Caco-2 (cell line): ENCODE measurements around the gene C19orf73. TPM values are rescaled to one million over a fixed set of nuclear protein-coding genes. Genes with fewer than 3 reads are reported as not detected.

ENCODE experiments used
- BruUV-seq: library from RNA; stranded (reverse); fragments of 400-500 nt; replicated peaks from 2 replicates; lab custom pipeline; 2021; lab: Mats Ljungman, UMichigan
- CTCF ChIA-PET: fragments of 300-600 bp; sonication (Branson Sonifier 250); formaldehyde crosslinking; loops from one replicate; lab custom pipeline; 2022; ENCODE audit warnings: antibody characterized with exemption; lab: Charles Lee
- POLR2A ChIA-PET: fragments of 300-600 bp; sonication (Branson Sonifier 250); formaldehyde crosslinking; loops from one replicate; lab custom pipeline; 2022; ENCODE audit warnings: antibody characterized with exemption; lab: Charles Lee
- DNase-seq, 2 experiments: peaks; one replicate each; pipeline versions ENCODE4 v3.0.0 to v3.0.0-alpha.2; 2020 to 2022
- H3K27me3 ChIP-seq: replicated peaks from 2 replicates; pipeline ENCODE4 v1.6.0; 2011; ENCODE audit warnings: low read length; ENCODE audit not compliant: control insufficient read depth, insufficient read depth
- H3K36me3 ChIP-seq: 2 replicates; pipeline ENCODE4 v1.5.1; 2011; ENCODE audit warnings: low read length; ENCODE audit not compliant: control insufficient read depth, insufficient read depth
- H3K4me1 ChIP-seq: fragments of 250-450 bp; sonication (Bioruptor Pico); 2 replicates; pipeline ENCODE4 v1.5.1; 2020; ENCODE audit warnings: mild to moderate bottlenecking
- H3K4me3 ChIP-seq: 2 replicates; pipeline ENCODE4 v1.5.1; 2011; ENCODE audit warnings: low read depth, mild to moderate bottlenecking, control low read depth, low read length
- H3K9me3 ChIP-seq: fragments of 250-450 bp; sonication (Bioruptor Pico); 2 replicates; pipeline ENCODE4 v1.5.1; 2020; ENCODE audit warnings: mild to moderate bottlenecking, moderate library complexity
- H3K27ac Mint-ChIP-seq: one replicate; pipeline ENCODE4 v1.8.0; 2022; ENCODE audit warnings: mixed read lengths; ENCODE audit not compliant: unreplicated experiment
- H3K27me3 Mint-ChIP-seq: one replicate; pipeline ENCODE4 v1.8.0; 2022; ENCODE audit warnings: mixed read lengths; ENCODE audit not compliant: insufficient read depth, unreplicated experiment
- H3K36me3 Mint-ChIP-seq: one replicate; pipeline ENCODE4 v1.8.0; 2022; ENCODE audit warnings: mild to moderate bottlenecking, mixed read lengths; ENCODE audit not compliant: insufficient read depth, unreplicated experiment
- H3K4me1 Mint-ChIP-seq: one replicate; pipeline ENCODE4 v1.8.0; 2022; ENCODE audit warnings: low read depth, mixed read lengths; ENCODE audit not compliant: unreplicated experiment
- H3K4me3 Mint-ChIP-seq: one replicate; pipeline ENCODE4 v1.8.0; 2022; ENCODE audit warnings: mild to moderate bottlenecking, moderate library complexity, mixed read lengths; ENCODE audit not compliant: unreplicated experiment
- H3K9me3 Mint-ChIP-seq: one replicate; pipeline ENCODE4 v1.8.0; 2022; ENCODE audit warnings: mixed read lengths; ENCODE audit not compliant: unreplicated experiment
- intact Hi-C: fragments of 100-400 bp; cut with micrococcal nuclease; formaldehyde crosslinking; loops from one replicate; pipeline ENCODE4 v1.10.0; 2022; ENCODE audit not compliant: unreplicated experiment
- total RNA-seq: library from RNA; stranded (reverse); gene quantifications from 2 replicates; pipeline ENCODE4 v1.2.3, GENCODE V29; 2022
- TF ChIP-seq, protein P1 (sequence below), 2 experiments: fragments of 200-600 bp in 1 of 2; IDR thresholded peaks; 1 replicate in 1 of 2; 2 replicates in 1 of 2; pipeline versions ENCODE4 v1.5.1 to v1.8.0; 2011 to 2022; ENCODE audit warnings: antibody characterized with exemption in 1 of 2, control low read depth in 1 of 2, inconsistent platforms in 1 of 2, low read depth in 1 of 2, low read length in 1 of 2, mild to moderate bottlenecking in 1 of 2, moderate library complexity in 1 of 2; ENCODE audit not compliant: insufficient read depth in 1 of 2, severe bottlenecking in 1 of 2, unreplicated experiment in 1 of 2

C19orf73 gene
- total RNA-seq, 1 experiment from 2014 or later = 1.7 TPM

DNA sequence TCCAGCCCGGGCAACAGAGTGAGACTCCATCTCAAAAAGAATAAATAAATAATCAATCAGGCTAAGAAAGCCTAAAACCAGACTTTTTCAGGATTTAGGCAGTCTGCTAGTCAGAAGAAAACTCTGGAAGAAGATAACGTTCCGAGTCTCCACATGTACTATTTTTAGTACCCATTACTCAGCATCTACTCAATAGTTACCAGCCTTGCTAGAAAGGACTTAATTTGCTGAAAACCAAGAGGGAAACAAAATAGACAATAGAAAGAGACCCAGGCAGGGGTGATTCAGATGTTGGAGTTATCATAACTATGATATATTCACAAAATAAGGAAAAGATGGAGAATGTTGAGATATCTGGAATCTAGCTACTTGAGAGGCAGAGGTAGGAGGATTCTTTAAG is 8.4 kb downstream of the C19orf73 start:
- Histone ChIP-seq H3K27me3 (no peaks in the 10 kb centered on the region), H3K9me3 (no peaks in the 10 kb centered on the region), H3K4me1 (0 out of 2 replicates have a peak, but pooled peaks cover 4% of the 10 kb centered on the region), H3K4me3 (no peak overlapping the region), H3K36me3 (peaks cover 3% of the 10 kb centered on the region; the same call in 1 of the 2 replicates)
- Mint-ChIP-seq H3K27ac (no peak overlapping the region), H3K4me1 (peaks cover 17% of the 10 kb centered on the region), H3K9me3 (no peaks in the 10 kb centered on the region), H3K27me3 (no peaks in the 10 kb centered on the region), H3K4me3 (no peak overlapping the region), H3K36me3 (peaks cover 48% of the 10 kb centered on the region)
- no TSS peak for BruUV-seq
- TF ChIP-seq, protein P1, sequence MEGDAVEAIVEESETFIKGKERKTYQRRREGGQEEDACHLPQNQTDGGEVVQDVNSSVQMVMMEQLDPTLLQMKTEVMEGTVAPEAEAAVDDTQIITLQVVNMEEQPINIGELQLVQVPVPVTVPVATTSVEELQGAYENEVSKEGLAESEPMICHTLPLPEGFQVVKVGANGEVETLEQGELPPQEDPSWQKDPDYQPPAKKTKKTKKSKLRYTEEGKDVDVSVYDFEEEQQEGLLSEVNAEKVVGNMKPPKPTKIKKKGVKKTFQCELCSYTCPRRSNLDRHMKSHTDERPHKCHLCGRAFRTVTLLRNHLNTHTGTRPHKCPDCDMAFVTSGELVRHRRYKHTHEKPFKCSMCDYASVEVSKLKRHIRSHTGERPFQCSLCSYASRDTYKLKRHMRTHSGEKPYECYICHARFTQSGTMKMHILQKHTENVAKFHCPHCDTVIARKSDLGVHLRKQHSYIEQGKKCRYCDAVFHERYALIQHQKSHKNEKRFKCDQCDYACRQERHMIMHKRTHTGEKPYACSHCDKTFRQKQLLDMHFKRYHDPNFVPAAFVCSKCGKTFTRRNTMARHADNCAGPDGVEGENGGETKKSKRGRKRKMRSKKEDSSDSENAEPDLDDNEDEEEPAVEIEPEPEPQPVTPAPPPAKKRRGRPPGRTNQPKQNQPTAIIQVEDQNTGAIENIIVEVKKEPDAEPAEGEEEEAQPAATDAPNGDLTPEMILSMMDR (IDR thresholded peaks at IDR 0.05; ENCODE audit: insufficient read depth in 1 of 2, low read depth in 1 of 2, low read length in 1 of 2, severe bottlenecking in 1 of 2, unreplicated experiment in 1 of 2) = no peak
- no peak for DNase-seq
- intact Hi-C loops = no loop called here
- ChIA-PET POLR2A (interaction anchor here (0.5 to 0.6 kb wide), 2 partner anchors 38 to 173 kb away, joined by 5 read pairs; no protein-coding TSS in a partner anchor), CTCF (interaction anchor here (0.7 kb wide), 1 partner anchor 13 kb away, joined by 5 read pairs; no protein-coding TSS in a partner anchor)

DNA sequence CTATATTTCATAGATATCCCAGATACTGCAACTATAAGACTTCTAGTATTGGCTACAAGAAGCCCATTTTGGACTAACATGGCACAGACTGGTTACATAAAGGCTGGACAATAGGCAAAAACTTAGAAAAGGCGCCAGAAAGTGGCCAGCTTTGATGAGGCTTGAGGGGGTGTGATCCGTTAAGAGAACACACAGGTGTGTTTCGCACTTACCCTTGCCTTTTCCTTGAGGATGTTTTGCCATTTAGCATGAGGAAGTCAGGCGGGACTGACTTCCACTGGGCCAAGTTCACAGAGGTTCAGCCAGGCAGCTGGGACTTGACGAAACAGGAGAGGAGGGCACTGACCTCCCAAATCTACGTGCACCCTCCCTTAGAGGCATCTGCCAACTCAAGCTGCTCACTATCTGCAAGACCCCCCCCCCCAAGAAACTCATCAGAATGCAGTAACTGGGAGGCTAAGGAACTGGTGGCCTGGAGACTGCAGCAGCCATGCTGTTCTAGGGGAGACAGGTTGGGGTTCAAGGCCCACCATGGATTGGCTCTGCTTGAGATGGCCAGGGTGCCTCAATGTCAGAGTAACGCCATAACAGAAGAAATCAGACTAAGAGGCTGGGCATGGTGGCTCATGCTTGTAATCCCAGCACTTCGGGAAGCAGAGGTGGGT is 9.2 kb downstream of the C19orf73 start:
- CTCF ChIA-PET = interaction anchor here (0.6 to 1.8 kb wide), 3 partner anchors 12 to 135 kb away, joined by 3 to 7 read pairs (median 4); no protein-coding TSS in a partner anchor
- peaks cover 17% of the 10 kb centered on the region for H3K4me1 Mint-ChIP-seq
- TF ChIP-seq, protein P1 (IDR thresholded peaks at IDR 0.05; ENCODE audit: insufficient read depth in 1 of 2, low read depth in 1 of 2, low read length in 1 of 2, severe bottlenecking in 1 of 2, unreplicated experiment in 1 of 2) = no peak
- H3K36me3 Mint-ChIP-seq = peaks cover 56% of the 10 kb centered on the region
- no TSS peak for BruUV-seq
- Histone ChIP-seq H3K4me1 (no peaks in the 10 kb centered on the region), H3K36me3 (peaks cover 3% of the 10 kb centered on the region; the same call in 1 of the 2 replicates), H3K9me3 (no peaks in the 10 kb centered on the region), H3K27me3 (no peaks in the 10 kb centered on the region), H3K4me3 (no peak overlapping the region)
- no peaks in the 10 kb centered on the region for H3K9me3 Mint-ChIP-seq
- H3K27ac Mint-ChIP-seq = no peak overlapping the region
- H3K27me3 Mint-ChIP-seq = no peaks in the 10 kb centered on the region
- no peak for DNase-seq
- POLR2A ChIA-PET = no interaction called here
- no peak overlapping the region for H3K4me3 Mint-ChIP-seq
- intact Hi-C loops = no loop called here

DNA sequence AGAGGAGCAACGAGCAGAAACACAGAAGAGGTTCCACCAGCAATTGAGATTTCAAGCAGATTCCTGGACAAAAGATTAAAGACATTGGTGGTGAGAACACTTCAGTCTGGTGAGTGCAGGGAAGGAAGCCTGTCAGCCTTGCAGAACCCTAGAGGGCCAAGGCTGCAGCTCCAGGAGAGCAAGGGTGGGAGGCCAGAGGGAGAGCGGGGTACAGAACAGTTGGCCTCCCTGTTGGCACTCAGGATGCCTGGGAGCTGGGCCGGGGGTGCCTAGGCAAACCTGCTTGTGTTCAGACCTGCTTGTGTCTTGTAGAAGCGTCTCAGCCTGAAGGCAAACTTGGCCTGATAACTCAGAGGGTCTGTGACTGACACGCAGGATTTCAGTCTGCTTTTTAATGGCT is 9.9 kb downstream of the C19orf73 start:
- no peak overlapping the region for H3K4me3 Mint-ChIP-seq
- TF ChIP-seq, protein P1 (IDR thresholded peaks at IDR 0.05; ENCODE audit: insufficient read depth in 1 of 2, low read depth in 1 of 2, low read length in 1 of 2, severe bottlenecking in 1 of 2, unreplicated experiment in 1 of 2) = no peak
- no peaks in the 10 kb centered on the region for H3K4me1 ChIP-seq
- no TSS peak for BruUV-seq
- no peak for DNase-seq
- no peaks in the 10 kb centered on the region for H3K9me3 Mint-ChIP-seq
- H3K27ac Mint-ChIP-seq = no peak overlapping the region
- peaks cover 61% of the 10 kb centered on the region for H3K36me3 Mint-ChIP-seq
- H3K4me1 Mint-ChIP-seq = peaks cover 17% of the 10 kb centered on the region
- CTCF ChIA-PET = interaction anchor here (0.6 to 1.8 kb wide), 3 partner anchors 11 to 136 kb away, joined by 3 to 7 read pairs (median 4); no protein-coding TSS in a partner anchor
- no peaks in the 10 kb centered on the region for H3K27me3 ChIP-seq
- H3K4me3 ChIP-seq = no peak overlapping the region
- intact Hi-C loops = no loop called here
- POLR2A ChIA-PET = no interaction called here
- H3K9me3 ChIP-seq = no peaks in the 10 kb centered on the region
- H3K36me3 ChIP-seq = peaks cover 3% of the 10 kb centered on the region; the same call in 1 of the 2 replicates
- no peaks in the 10 kb centered on the region for H3K27me3 Mint-ChIP-seq
